Natural killer cell (primary cell): ENCODE results near the gene ABHD14A. TPM values are rescaled to one million over a fixed set of nuclear protein-coding genes. Genes with fewer than 3 reads are reported as not detected.

Experiments used
- ATAC-seq, 3 donors: fragments of 150-1000 bp in 2 of 3; fragments of 200-7000 bp in 1 of 3; cut with Tn5 transposase; 1 replicate in 1 of 3; 2 replicates in 2 of 3; pipeline ENCODE4 v1.10.0; 2021; ENCODE audit warnings: mild to moderate bottlenecking in 2 of 3, moderate library complexity in 2 of 3
- DNase-seq, 2 donors: peaks; one replicate each; pipeline versions ENCODE4 v3.0.0 to v3.0.0-alpha.2; 2013 to 2021; ENCODE audit warnings: mixed read lengths in 1 of 2
- H3K27ac ChIP-seq: one replicate; pipeline ENCODE4 v1.5.1; 2013; ENCODE audit warnings: mild to moderate bottlenecking, low read length
- H3K27me3 ChIP-seq: one replicate; pipeline ENCODE4 v1.6.1; 2013; ENCODE audit warnings: low read length; ENCODE audit not compliant: control insufficient read depth, insufficient read depth
- H3K36me3 ChIP-seq: one replicate; pipeline ENCODE4 v1.6.1; 2013; ENCODE audit warnings: low read length; ENCODE audit not compliant: control insufficient read depth, insufficient read depth
- H3K4me1 ChIP-seq: one replicate; pipeline ENCODE4 v1.6.1; 2013; ENCODE audit warnings: low read length; ENCODE audit not compliant: control insufficient read depth, insufficient read depth
- H3K4me3 ChIP-seq: one replicate; pipeline ENCODE4 v1.5.1; 2013; ENCODE audit warnings: low read length
- H3K9me3 ChIP-seq: one replicate; pipeline ENCODE4 v1.6.1; 2013; ENCODE audit warnings: low read length; ENCODE audit not compliant: control insufficient read depth, insufficient read depth
- H3K27ac Mint-ChIP-seq, 2 donors: one replicate each; pipeline ENCODE4 v1.8.0; 2022; ENCODE audit warnings: mild to moderate bottlenecking in 2 of 2, mixed read lengths in 2 of 2, moderate library complexity in 1 of 2
- H3K27me3 Mint-ChIP-seq, 2 donors: one replicate each; pipeline ENCODE4 v1.8.0; 2022; ENCODE audit warnings: low read depth in 2 of 2, mixed read lengths in 2 of 2
- H3K36me3 Mint-ChIP-seq: one replicate; pipeline ENCODE4 v1.8.0; 2022; ENCODE audit warnings: mixed read lengths
- H3K4me1 Mint-ChIP-seq, 2 donors: one replicate each; pipeline ENCODE4 v1.8.0; 2022; ENCODE audit warnings: mixed read lengths in 2 of 2
- H3K4me3 Mint-ChIP-seq: one replicate; pipeline ENCODE4 v1.8.0; 2022; ENCODE audit warnings: mild to moderate bottlenecking, moderate library complexity, mixed read lengths
- H3K9me3 Mint-ChIP-seq, 2 donors: one replicate each; pipeline ENCODE4 v1.8.0; 2022; ENCODE audit warnings: mixed read lengths in 2 of 2
- CTCF ChIP-seq: fragments of 200-600 bp; IDR thresholded peaks from one replicate; pipeline ENCODE4 v1.8.0; 2022; ENCODE audit warnings: antibody characterized with exemption
- WGBS: methylation state at CpG from one replicate; pipeline ENCODE4 v1.1.7; 2013; ENCODE audit warnings: missing lambda C conversion rate; ENCODE audit not compliant: insufficient coverage; 5-methylcytosine and 5-hydroxymethylcytosine counted together
- intact Hi-C: fragments of 100-400 bp; cut with micrococcal nuclease; formaldehyde crosslinking; loops from one replicate; pipeline ENCODE4 v1.14.2; 2022
- total RNA-seq, 4 donors: library from RNA; stranded (reverse); fragments of 120-200 nt in 1 of 4; gene quantifications; one replicate each; pipeline versions ENCODE4 v1.2.3 to v1.2.4, GENCODE V29; 2013 to 2022

ABHD14A gene
- total RNA-seq, 3 donors from 2014 or later (not counting 1 experiment from before 2014, with no cell fraction given) = 12.0 to 14.7 (median 13.4) TPM

GRCh38 chr3:51985063-51985462, 10.2 kb downstream of the ABHD14A start:
- no peaks in the 10 kb centered on the region for H3K9me3 Mint-ChIP-seq
- peaks cover 14 to 38% of the 10 kb centered on the region in 2 donors for H3K4me1 Mint-ChIP-seq
- Histone ChIP-seq H3K4me3 (no peak overlapping the region), H3K4me1 (peaks cover 29% of the 10 kb centered on the region), H3K36me3 (peaks cover 2% of the 10 kb centered on the region), H3K27ac (no peak overlapping the region), H3K27me3 (no peaks in the 10 kb centered on the region), H3K9me3 (no peaks in the 10 kb centered on the region)
- no peaks in the 10 kb centered on the region for H3K36me3 Mint-ChIP-seq
- TF ChIP-seq CTCF = no peak
- H3K27ac Mint-ChIP-seq = peak overlapping the region; percentile 88 to 98
- DNase-seq (no peak), ATAC-seq (no peak)
- H3K27me3 Mint-ChIP-seq = no peaks in the 10 kb centered on the region
- intact Hi-C loops = no loop called here
- WGBS = 91% methylated on average over 4 of the region's 6 CpGs
- H3K4me3 Mint-ChIP-seq = no peak overlapping the region

GRCh38 chr3:51986010-51986947, 11.4 kb downstream of the ABHD14A start:
- Histone ChIP-seq H3K4me3 (no peak overlapping the region), H3K27ac (no peak overlapping the region), H3K4me1 (peaks cover 26% of the 10 kb centered on the region), H3K36me3 (no peaks in the 10 kb centered on the region), H3K27me3 (no peaks in the 10 kb centered on the region), H3K9me3 (no peaks in the 10 kb centered on the region)
- H3K9me3 Mint-ChIP-seq = no peaks in the 10 kb centered on the region
- no peak overlapping the region for H3K4me3 Mint-ChIP-seq
- H3K27ac Mint-ChIP-seq = no peak overlapping the region
- H3K4me1 Mint-ChIP-seq = peaks cover 14 to 31% of the 10 kb centered on the region in 2 donors
- H3K27me3 Mint-ChIP-seq = no peaks in the 10 kb centered on the region
- intact Hi-C loops = no loop called here
- ATAC-seq (no peak), DNase-seq (no peak)
- H3K36me3 Mint-ChIP-seq = no peaks in the 10 kb centered on the region
- TF ChIP-seq CTCF = no peak
- WGBS = 95% methylated on average over 12 of the region's 12 CpGs

DNA sequence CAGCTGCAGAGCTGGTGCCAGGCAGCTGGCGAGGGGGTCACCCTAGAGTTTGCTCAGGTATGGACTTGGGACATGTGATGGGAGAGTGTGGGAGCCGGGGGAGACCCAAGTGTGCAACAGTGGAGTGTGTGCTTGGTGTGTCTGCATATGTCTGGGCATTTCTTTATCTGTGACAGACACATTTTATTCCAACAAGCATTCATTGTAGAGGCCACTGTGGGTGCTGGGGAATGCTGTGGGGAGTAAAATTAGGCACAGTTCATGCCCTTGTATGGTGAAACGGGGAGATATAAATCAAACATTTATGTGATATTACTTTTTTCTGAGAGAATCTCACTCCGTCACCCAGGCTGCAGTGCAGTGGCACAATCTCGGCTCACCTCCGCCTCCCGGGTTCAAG, 12.7 kb downstream of the ABHD14A start:
- Histone ChIP-seq H3K4me3 (no peak overlapping the region), H3K27ac (no peak overlapping the region), H3K27me3 (no peaks in the 10 kb centered on the region), H3K36me3 (peaks cover 3% of the 10 kb centered on the region), H3K9me3 (no peaks in the 10 kb centered on the region), H3K4me1 (peaks cover 13% of the 10 kb centered on the region)
- intact Hi-C loops = no loop called here
- Mint-ChIP-seq H3K4me3 (no peak overlapping the region), H3K36me3 (no peaks in the 10 kb centered on the region), H3K27me3 (no peaks in the 10 kb centered on the region), H3K4me1 (peaks cover 13 to 28% of the 10 kb centered on the region in 2 donors), H3K9me3 (no peaks in the 10 kb centered on the region), H3K27ac (peak overlapping the region in 1 of 2 donors; percentile 46)
- WGBS = 95% methylated on average over 7 of the region's 7 CpGs
- TF ChIP-seq CTCF = no peak
- no peak for DNase-seq
- no peak for ATAC-seq
